NB4 (cell line): ENCODE results near the gene FRMD1.

Source experiments
- DNase-seq: peaks from one replicate; pipeline ENCODE4 v3.0.0; 2010; ENCODE audit warnings: low read depth
- H3K4me3 ChIP-seq: one replicate; pipeline ENCODE4 v1.5.1; 2011; ENCODE audit warnings: mild to moderate bottlenecking, low read depth, low read length, moderate library complexity
- CTCF ChIP-seq: IDR thresholded peaks from one replicate; pipeline ENCODE4 v1.5.1; 2012; ENCODE audit warnings: low read depth, low read length
- MAX ChIP-seq: IDR thresholded peaks from 2 replicates; pipeline ENCODE4 v1.6.1; 2011; ENCODE audit warnings: low read depth, low read length
- MYC ChIP-seq: IDR thresholded peaks from 2 replicates; pipeline ENCODE4 v1.6.1; 2011; ENCODE audit warnings: low read depth, low read length
- POLR2A ChIP-seq: IDR thresholded peaks from 2 replicates; pipeline ENCODE4 v1.6.1; 2011; ENCODE audit warnings: mild to moderate bottlenecking; ENCODE audit not compliant: insufficient read length; ENCODE audit errors: extremely low read depth

FRMD1 gene

GRCh38 chr6:168124921-168125320 lies 45.9 kb upstream of the FRMD1 start:
- H3K4me3 ChIP-seq = no peak overlapping the region
- DNase-seq = no peak
- TF ChIP-seq MAX (no peak), MYC (no peak), CTCF (no peak), POLR2A (no peak)

GRCh38 chr6:168124158-168124557 lies 45.1 kb upstream of the FRMD1 start:
- no peak for DNase-seq
- TF ChIP-seq CTCF = no peak
- H3K4me3 ChIP-seq = no peak overlapping the region

GRCh38 chr6:168123165-168123911 lies 44.3 kb upstream of the FRMD1 start:
- DNase-seq = no peak

GRCh38 chr6:168122521-168122920 lies 43.5 kb upstream of the FRMD1 start:
- no peak for DNase-seq
- no peak for TF ChIP-seq POLR2A
- no peak for TF ChIP-seq MAX
- TF ChIP-seq MYC = no peak
- TF ChIP-seq CTCF = no peak
- no peak overlapping the region for H3K4me3 ChIP-seq

More at GRCh38 chr6:168123165-168123911, 44.3 kb upstream of the FRMD1 start:
- TF ChIP-seq MYC (no peak), CTCF (no peak), POLR2A (no peak), MAX (no peak)
- H3K4me3 ChIP-seq = no peak overlapping the region

- H3K4me3 ChIP-seq = no peak overlapping the region
- no peak for DNase-seq
- TF ChIP-seq POLR2A (no peak), MYC (no peak), MAX (no peak), CTCF (no peak)
These were observed 43.0 kb upstream of the FRMD1 start for GRCh38 chr6:168122011-168122410.

- H3K4me3 ChIP-seq = no peak overlapping the region
- DNase-seq = no peak
- no peak for TF ChIP-seq MAX
These were observed 42.3 kb upstream of the FRMD1 start for GRCh38 chr6:168121303-168121665.
